Neuronal stem cell (in vitro differentiated cells): ENCODE data around the gene RFX8.

Experiments
- DNase-seq: peaks from one replicate; pipeline ENCODE4 v3.0.0-alpha.2; 2013; ENCODE audit warnings: low spot score
- H2AFZ ChIP-seq: one replicate; pipeline ENCODE4 v1.6.1; 2013; ENCODE audit warnings: mild to moderate bottlenecking, low read length, inconsistent platforms
- H2AK5ac ChIP-seq: 2 replicates; pipeline ENCODE4 v1.6.1; 2013; ENCODE audit warnings: low read depth, mild to moderate bottlenecking, inconsistent platforms, low read length, moderate library complexity, mixed read lengths
- H2BK120ac ChIP-seq: 2 replicates; pipeline ENCODE4 v1.6.1; 2013; ENCODE audit warnings: low read depth, mild to moderate bottlenecking, inconsistent platforms, low read length, moderate library complexity, mixed read lengths
- H2BK12ac ChIP-seq: one replicate; pipeline ENCODE4 v1.6.1; 2013; ENCODE audit warnings: low read length, inconsistent platforms
- H2BK15ac ChIP-seq: 2 replicates; pipeline ENCODE4 v1.6.1; 2013; ENCODE audit warnings: mild to moderate bottlenecking, low read length, inconsistent platforms, mixed read lengths
- H2BK5ac ChIP-seq: one replicate; pipeline ENCODE4 v1.6.1; 2013; ENCODE audit warnings: inconsistent platforms, mild to moderate bottlenecking, low read length, moderate library complexity
- H3K14ac ChIP-seq: one replicate; pipeline ENCODE4 v1.6.1; 2013; ENCODE audit warnings: low read length, inconsistent platforms
- H3K18ac ChIP-seq: 2 replicates; pipeline ENCODE4 v1.6.1; 2013; ENCODE audit warnings: low read length, inconsistent platforms
- H3K23ac ChIP-seq: 2 replicates; pipeline ENCODE4 v1.6.1; 2013; ENCODE audit warnings: low read depth, mild to moderate bottlenecking, mixed read lengths, low read length, inconsistent platforms; ENCODE audit not compliant: poor library complexity
- H3K27ac ChIP-seq: replicated peaks from 3 replicates; pipeline ENCODE4 v1.5.1; 2013; ENCODE audit warnings: low read length, inconsistent platforms
- H3K27me3 ChIP-seq, 3 experiments: 2 replicates each; pipeline ENCODE4 v1.6.1; 2013; ENCODE audit warnings: low read length in 3 of 3, mild to moderate bottlenecking in 2 of 3, inconsistent platforms in 1 of 3, low read depth in 1 of 3, mixed read lengths in 1 of 3, moderate library complexity in 1 of 3; ENCODE audit not compliant: control insufficient read depth in 3 of 3, insufficient read depth in 3 of 3
- H3K36me3 ChIP-seq, 2 donors: replicated peaks in 1 of 2; 2 replicates each; pipeline ENCODE4 v1.6.1; 2013; ENCODE audit warnings: low read length in 2 of 2; ENCODE audit not compliant: control insufficient read depth in 2 of 2, insufficient read depth in 2 of 2
- H3K4ac ChIP-seq: 2 replicates; pipeline ENCODE4 v1.6.1; 2013; ENCODE audit warnings: inconsistent platforms, mild to moderate bottlenecking, low read length, moderate library complexity
- H3K4me1 ChIP-seq, 2 donors: 1 replicate in 1 of 2; 2 replicates in 1 of 2; pipeline ENCODE4 v1.6.1; 2013; ENCODE audit warnings: low read length in 2 of 2, low read depth in 1 of 2; ENCODE audit not compliant: control insufficient read depth in 2 of 2, insufficient read depth in 1 of 2
- H3K4me2 ChIP-seq: one replicate; pipeline ENCODE4 v1.6.1; 2013; ENCODE audit warnings: mild to moderate bottlenecking, low read length, inconsistent platforms; ENCODE audit not compliant: insufficient read depth, poor library complexity, severe bottlenecking
- H3K4me3 ChIP-seq, 2 donors: 2 replicates each; pipeline ENCODE4 v1.5.1; 2013; ENCODE audit warnings: low read length in 2 of 2, mild to moderate bottlenecking in 2 of 2, inconsistent platforms in 1 of 2, moderate library complexity in 1 of 2
- H3K79me1 ChIP-seq: one replicate; pipeline ENCODE4 v1.6.1; 2013; ENCODE audit warnings: low read depth, mild to moderate bottlenecking, inconsistent platforms, low read length, moderate library complexity
- H3K9ac ChIP-seq: one replicate; pipeline ENCODE4 v1.6.1; 2013; ENCODE audit warnings: mild to moderate bottlenecking, low read depth, low read length, inconsistent platforms; ENCODE audit not compliant: poor library complexity
- H3K9me3 ChIP-seq, 2 donors: replicated peaks in 1 of 2; 2 replicates each; pipeline versions ENCODE3 to v1.6.1; 2013; ENCODE audit warnings: low read length in 2 of 2, mild to moderate bottlenecking in 2 of 2, inconsistent platforms in 1 of 2, low read depth in 1 of 2, mixed read lengths in 1 of 2, moderate library complexity in 1 of 2; ENCODE audit not compliant: control insufficient read depth in 2 of 2, insufficient read depth in 1 of 2
- H4K8ac ChIP-seq: one replicate; pipeline ENCODE4 v1.6.1; 2013; ENCODE audit warnings: low read depth, mild to moderate bottlenecking, inconsistent platforms, low read length, moderate library complexity
- H4K91ac ChIP-seq: one replicate; pipeline ENCODE4 v1.6.1; 2013; ENCODE audit warnings: low read length, low read depth, mild to moderate bottlenecking, inconsistent platforms; ENCODE audit not compliant: poor library complexity
- WGBS, 2 donors: extraction: QIAGEN DNeasy Blood & Tissue Kit; methylation state at CpG; one replicate each; pipeline ENCODE4 v1.1.7; 2013; ENCODE audit warnings: missing lambda C conversion rate in 2 of 2, mixed read lengths in 1 of 2; ENCODE audit not compliant: insufficient read length in 2 of 2, insufficient replicate concordance in 1 of 2; ENCODE audit errors: extremely low coverage in 2 of 2; 5-methylcytosine and 5-hydroxymethylcytosine counted together

RFX8 gene

DNA sequence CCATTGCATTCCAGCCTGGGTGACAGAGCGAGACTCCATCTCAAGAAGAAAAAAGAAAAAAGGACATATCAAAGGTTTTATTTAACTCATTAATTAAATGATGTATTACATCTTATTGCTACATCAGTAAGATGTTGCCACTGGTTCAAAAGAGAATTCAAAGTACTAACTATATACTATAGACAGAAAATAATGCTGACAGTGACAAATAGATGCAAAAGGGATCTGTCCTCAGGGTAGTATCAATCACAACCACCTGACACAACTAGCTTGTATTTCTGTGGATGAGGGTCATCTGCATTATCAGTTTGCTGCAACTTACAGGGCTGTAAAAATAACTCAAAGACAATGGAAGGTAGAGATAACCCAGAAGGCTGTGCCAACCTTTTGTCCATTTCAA is 71.2 kb downstream of the RFX8 start:
- Histone ChIP-seq H2AK5ac (no peak overlapping the region), H4K91ac (no peak overlapping the region), H4K8ac (no peak overlapping the region), H3K4me2 (no peak overlapping the region), H3K9ac (no peak overlapping the region), H3K9me3 (peaks cover 0 to 2% of the 10 kb centered on the region in 2 donors), H2BK5ac (no peak overlapping the region), H3K4me1 (peaks cover 0 to 14% of the 10 kb centered on the region in 2 donors), H3K27me3 (peaks cover 0 to 31% (median 0%) of the 10 kb centered on the region in 3 experiments), H3K4me3 (no peak overlapping the region), H3K14ac (no peak overlapping the region), H3K23ac (no peak overlapping the region), H3K79me1 (no peaks in the 10 kb centered on the region), H2BK12ac (no peak overlapping the region), H3K18ac (no peak overlapping the region), H2BK15ac (no peak overlapping the region), H3K4ac (no peak overlapping the region), H2BK120ac (no peak overlapping the region), H2AFZ (no peak overlapping the region), H3K36me3 (no peaks in the 10 kb centered on the region), H3K27ac (no peak overlapping the region)
- no CpG with 5 or more reads among the region's 1 CpG for WGBS, 2 donors
- no peak for DNase-seq

- H3K18ac ChIP-seq, result no peak overlapping the region
- DNase-seq, result no peak
- no peaks in the 10 kb centered on the region for H3K79me1 ChIP-seq
- H3K4me3 ChIP-seq, result no peak overlapping the region
- H2BK5ac ChIP-seq, result no peak overlapping the region
- H3K14ac ChIP-seq, result no peak overlapping the region
- no peak overlapping the region for H2BK120ac ChIP-seq
- H4K8ac ChIP-seq, result no peak overlapping the region
- no peak overlapping the region for H3K4me2 ChIP-seq
- H2AFZ ChIP-seq, result no peak overlapping the region
- no peak overlapping the region for H2BK12ac ChIP-seq
- peaks cover 0 to 2% of the 10 kb centered on the region in 2 donors for H3K9me3 ChIP-seq
- H2BK15ac ChIP-seq, result no peak overlapping the region
- WGBS, 2 donors, result no CpG with 5 or more reads among the region's 6 CpGs
- H3K27ac ChIP-seq, result no peak overlapping the region
- H4K91ac ChIP-seq, result no peak overlapping the region
- peak overlapping the region; percentile 27 for H2AK5ac ChIP-seq
- H3K27me3 ChIP-seq, result peaks cover 0 to 36% (median 0%) of the 10 kb centered on the region in 3 experiments
- H3K4ac ChIP-seq, result no peak overlapping the region
- no peaks in the 10 kb centered on the region for H3K36me3 ChIP-seq
- no peak overlapping the region for H3K23ac ChIP-seq
- peaks cover 0 to 14% of the 10 kb centered on the region in 2 donors for H3K4me1 ChIP-seq
- H3K9ac ChIP-seq, result no peak overlapping the region
These were observed 72.3 kb downstream of the RFX8 start for GRCh38 chr2:101402630-101403029.

- peaks cover 0 to 36% (median 0%) of the 10 kb centered on the region in 3 experiments for H3K27me3 ChIP-seq
- H4K8ac ChIP-seq, result no peak overlapping the region
- H3K36me3 ChIP-seq, result no peaks in the 10 kb centered on the region
- no peak overlapping the region for H2BK5ac ChIP-seq
- no peak overlapping the region for H3K27ac ChIP-seq
- DNase-seq, result no peak
- no peak overlapping the region for H3K23ac ChIP-seq
- no peak overlapping the region for H3K4me3 ChIP-seq
- H3K4me2 ChIP-seq, result no peak overlapping the region
- peaks cover 0 to 2% of the 10 kb centered on the region in 2 donors for H3K9me3 ChIP-seq
- no peaks in the 10 kb centered on the region for H3K79me1 ChIP-seq
- no CpG with 5 or more reads among the region's 5 CpGs for WGBS, 2 donors
- no peak overlapping the region for H2AK5ac ChIP-seq
- no peak overlapping the region for H3K9ac ChIP-seq
- no peak overlapping the region for H3K4ac ChIP-seq
- no peak overlapping the region for H3K14ac ChIP-seq
- peaks cover 0 to 14% of the 10 kb centered on the region in 2 donors for H3K4me1 ChIP-seq
- H3K18ac ChIP-seq, result no peak overlapping the region
- no peak overlapping the region for H2BK15ac ChIP-seq
- H2AFZ ChIP-seq, result no peak overlapping the region
- no peak overlapping the region for H2BK120ac ChIP-seq
- H2BK12ac ChIP-seq, result no peak overlapping the region
- no peak overlapping the region for H4K91ac ChIP-seq
These were observed 73.0 kb downstream of the RFX8 start for GRCh38 chr2:101401906-101402305.

DNA sequence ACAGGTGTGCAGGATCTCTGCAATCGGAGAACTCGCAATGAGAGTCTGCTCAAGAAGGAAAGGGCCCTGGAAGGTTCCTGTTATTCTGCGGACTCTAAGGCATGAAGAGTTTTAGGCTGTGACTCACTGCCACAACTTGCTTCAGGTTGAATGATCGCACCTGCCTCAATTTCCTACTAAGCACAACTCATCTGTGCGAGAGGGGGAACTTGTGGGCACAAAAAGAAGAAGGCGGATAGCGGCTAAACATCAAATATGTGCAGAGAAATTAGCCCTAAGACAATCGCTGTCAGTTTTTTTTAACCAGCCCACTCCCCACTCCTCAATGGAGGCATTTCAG is 73.6 kb downstream of the RFX8 start:
- Histone ChIP-seq H3K27me3 (peaks cover 0 to 37% (median 0%) of the 10 kb centered on the region in 3 experiments), H2BK12ac (no peak overlapping the region), H3K9ac (no peak overlapping the region), H3K4ac (no peak overlapping the region), H3K4me1 (peaks cover 0 to 14% of the 10 kb centered on the region in 2 donors), H3K14ac (no peak overlapping the region), H3K79me1 (no peaks in the 10 kb centered on the region), H2AK5ac (no peak overlapping the region), H3K4me2 (no peak overlapping the region), H2AFZ (no peak overlapping the region), H2BK5ac (no peak overlapping the region), H3K18ac (no peak overlapping the region), H3K27ac (no peak overlapping the region), H2BK15ac (no peak overlapping the region), H3K36me3 (no peaks in the 10 kb centered on the region), H4K91ac (no peak overlapping the region), H4K8ac (no peak overlapping the region), H2BK120ac (no peak overlapping the region), H3K9me3 (peaks cover 0 to 2% of the 10 kb centered on the region in 2 donors), H3K23ac (no peak overlapping the region), H3K4me3 (no peak overlapping the region)
- WGBS, 2 donors, result no CpG with 5 or more reads among the region's 8 CpGs
- DNase-seq, result no peak
